SH-SY5Y (cell line): ENCODE measurements around the gene NANOGP8.

Experiments
- GATA2 ChIP-seq: IDR thresholded peaks from 2 replicates; pipeline ENCODE4 v1.6.1; 2011; ENCODE audit warnings: mild to moderate bottlenecking, low read depth, low read length
- GATA3 ChIP-seq: IDR thresholded peaks from 2 replicates; pipeline ENCODE4 v1.6.1; 2011; ENCODE audit warnings: low read depth, mild to moderate bottlenecking, low read length, moderate library complexity

GRCh38 chr15:35060591-35060990, 24.5 kb downstream of the NANOGP8 start:
- no peak for TF ChIP-seq GATA2
- TF ChIP-seq GATA3: no peak
